HepG2 (cell line): ENCODE measurements around the gene KIF3C. TPM values are rescaled to one million over a fixed set of nuclear protein-coding genes. Genes with fewer than 3 reads are reported as not detected.

ENCODE experiments used
- ARID3A ChIP-seq: IDR thresholded peaks from 2 replicates; pipeline ENCODE4 v1.6.1; 2012; ENCODE audit warnings: low read depth, low read length, improper control_type of control experiment
- ETV6 ChIP-seq: sonication (generic); formaldehyde crosslinking; conservative IDR thresholded peaks from 2 replicates; pipeline ENCODE4 v1.4.0; 2020; ENCODE audit warnings: missing genetic modification reagents
- ISL2 ChIP-seq: sonication (generic); formaldehyde crosslinking; IDR thresholded peaks from 2 replicates; pipeline ENCODE4 v1.5.0; 2020; ENCODE audit warnings: missing genetic modification reagents
- KLF11 ChIP-seq: IDR thresholded peaks from 2 replicates; pipeline ENCODE4 v1.6.1; 2016; ENCODE audit warnings: missing compliant biosample characterization
- PREB ChIP-seq: sonication (generic); formaldehyde crosslinking; IDR thresholded peaks from 2 replicates; pipeline ENCODE4 v1.4.0; 2020; ENCODE audit warnings: missing genetic modification reagents
- RERE ChIP-seq: IDR thresholded peaks from 2 replicates; pipeline ENCODE4 v1.6.1; 2016; ENCODE audit warnings: low read depth, missing genetic modification reagents, missing compliant biosample characterization
- TOPORS ChIP-seq: sonication (generic); formaldehyde crosslinking; IDR thresholded peaks from 2 replicates; pipeline ENCODE4 v1.8.0; 2023; ENCODE audit warnings: mild to moderate bottlenecking, missing genetic modification reagents
- ZNF782 ChIP-seq: sonication (generic); formaldehyde crosslinking; IDR thresholded peaks from 2 replicates; pipeline ENCODE4 v1.4.0; 2020; ENCODE audit warnings: missing genetic modification reagents, mild to moderate bottlenecking, borderline replicate concordance
- ZNF839 ChIP-seq: sonication (generic); formaldehyde crosslinking; IDR thresholded peaks from 2 replicates; pipeline ENCODE4 v1.4.0; 2020; ENCODE audit warnings: missing genetic modification reagents, mild to moderate bottlenecking, borderline replicate concordance
- polyA plus RNA-seq, 8 experiments: library from polyadenylated mRNA; depleted of rRNA in 3 of 8; stranded (reverse) in 7 of 8; unstranded in 1 of 8; fragments of >200 nt; fragmentation: Illumina TruSeq in 4 of 8; extraction: Trizol in 4 of 8; gene quantifications; 2 replicates each; pipeline versions ENCODE4 v1.2.1 to v1.2.3, GENCODE V29; 2011 to 2016; ENCODE audit warnings: low read depth in 4 of 8, missing spikeins in 1 of 8, mixed read lengths in 1 of 8; ENCODE audit not compliant: insufficient read depth in 1 of 8
- total RNA-seq, 5 experiments: library from RNA; depleted of rRNA; stranded (reverse); fragments of >200 nt; fragmentation: Illumina TruSeq; extraction: Trizol; gene quantifications; 2 replicates each; pipeline ENCODE4 v1.2.3, GENCODE V29; 2016; ENCODE audit warnings: low read depth in 1 of 5
- TF ChIP-seq, protein P1 (sequence below): sonication (generic); formaldehyde crosslinking; IDR thresholded peaks from 2 replicates; pipeline ENCODE4 v1.4.0; 2020; ENCODE audit warnings: mild to moderate bottlenecking, missing genetic modification reagents
- TF ChIP-seq, protein P2 (sequence below): sonication (generic); formaldehyde crosslinking; IDR thresholded peaks from 2 replicates; pipeline ENCODE4 v1.5.0; 2020; ENCODE audit warnings: missing genetic modification reagents
- TF ChIP-seq, protein P3 (sequence below): sonication (generic); formaldehyde crosslinking; IDR thresholded peaks from 2 replicates; pipeline ENCODE4 v1.5.1; 2020; ENCODE audit warnings: missing genetic modification reagents, mild to moderate bottlenecking, borderline replicate concordance

Gene KIF3C
- total and polyA plus RNA-seq, 2 of the 13 experiments (the other 11 are each of a cell fraction or from before 2014, with no cell fraction given), result 3.6 to 4.9 TPM

- TF ChIP-seq RERE (CRISPR knock-in tag), result 0 out of 2 replicates have a peak, but pooled peaks have one; percentile 42
- TF ChIP-seq PREB, result no peak
- TF ChIP-seq ZNF839 (CRISPR knock-in tag), result no peak
- peak; percentile 18; the same call in 1 of the 2 replicates for TF ChIP-seq KLF11 (CRISPR knock-in tag)
- TF ChIP-seq ETV6 (CRISPR knock-in tag), result peak; percentile 82
- no peak for TF ChIP-seq ZNF782 (CRISPR knock-in tag)
- TF ChIP-seq ISL2 (CRISPR knock-in tag), result peak; percentile 61; the same call in 1 of the 2 replicates
- TF ChIP-seq, protein P1, sequence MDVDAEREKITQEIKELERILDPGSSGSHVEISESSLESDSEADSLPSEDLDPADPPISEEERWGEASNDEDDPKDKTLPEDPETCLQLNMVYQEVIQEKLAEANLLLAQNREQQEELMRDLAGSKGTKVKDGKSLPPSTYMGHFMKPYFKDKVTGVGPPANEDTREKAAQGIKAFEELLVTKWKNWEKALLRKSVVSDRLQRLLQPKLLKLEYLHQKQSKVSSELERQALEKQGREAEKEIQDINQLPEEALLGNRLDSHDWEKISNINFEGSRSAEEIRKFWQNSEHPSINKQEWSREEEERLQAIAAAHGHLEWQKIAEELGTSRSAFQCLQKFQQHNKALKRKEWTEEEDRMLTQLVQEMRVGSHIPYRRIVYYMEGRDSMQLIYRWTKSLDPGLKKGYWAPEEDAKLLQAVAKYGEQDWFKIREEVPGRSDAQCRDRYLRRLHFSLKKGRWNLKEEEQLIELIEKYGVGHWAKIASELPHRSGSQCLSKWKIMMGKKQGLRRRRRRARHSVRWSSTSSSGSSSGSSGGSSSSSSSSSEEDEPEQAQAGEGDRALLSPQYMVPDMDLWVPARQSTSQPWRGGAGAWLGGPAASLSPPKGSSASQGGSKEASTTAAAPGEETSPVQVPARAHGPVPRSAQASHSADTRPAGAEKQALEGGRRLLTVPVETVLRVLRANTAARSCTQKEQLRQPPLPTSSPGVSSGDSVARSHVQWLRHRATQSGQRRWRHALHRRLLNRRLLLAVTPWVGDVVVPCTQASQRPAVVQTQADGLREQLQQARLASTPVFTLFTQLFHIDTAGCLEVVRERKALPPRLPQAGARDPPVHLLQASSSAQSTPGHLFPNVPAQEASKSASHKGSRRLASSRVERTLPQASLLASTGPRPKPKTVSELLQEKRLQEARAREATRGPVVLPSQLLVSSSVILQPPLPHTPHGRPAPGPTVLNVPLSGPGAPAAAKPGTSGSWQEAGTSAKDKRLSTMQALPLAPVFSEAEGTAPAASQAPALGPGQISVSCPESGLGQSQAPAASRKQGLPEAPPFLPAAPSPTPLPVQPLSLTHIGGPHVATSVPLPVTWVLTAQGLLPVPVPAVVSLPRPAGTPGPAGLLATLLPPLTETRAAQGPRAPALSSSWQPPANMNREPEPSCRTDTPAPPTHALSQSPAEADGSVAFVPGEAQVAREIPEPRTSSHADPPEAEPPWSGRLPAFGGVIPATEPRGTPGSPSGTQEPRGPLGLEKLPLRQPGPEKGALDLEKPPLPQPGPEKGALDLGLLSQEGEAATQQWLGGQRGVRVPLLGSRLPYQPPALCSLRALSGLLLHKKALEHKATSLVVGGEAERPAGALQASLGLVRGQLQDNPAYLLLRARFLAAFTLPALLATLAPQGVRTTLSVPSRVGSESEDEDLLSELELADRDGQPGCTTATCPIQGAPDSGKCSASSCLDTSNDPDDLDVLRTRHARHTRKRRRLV (CRISPR knock-in tag), result no peak
- TF ChIP-seq, protein P2, sequence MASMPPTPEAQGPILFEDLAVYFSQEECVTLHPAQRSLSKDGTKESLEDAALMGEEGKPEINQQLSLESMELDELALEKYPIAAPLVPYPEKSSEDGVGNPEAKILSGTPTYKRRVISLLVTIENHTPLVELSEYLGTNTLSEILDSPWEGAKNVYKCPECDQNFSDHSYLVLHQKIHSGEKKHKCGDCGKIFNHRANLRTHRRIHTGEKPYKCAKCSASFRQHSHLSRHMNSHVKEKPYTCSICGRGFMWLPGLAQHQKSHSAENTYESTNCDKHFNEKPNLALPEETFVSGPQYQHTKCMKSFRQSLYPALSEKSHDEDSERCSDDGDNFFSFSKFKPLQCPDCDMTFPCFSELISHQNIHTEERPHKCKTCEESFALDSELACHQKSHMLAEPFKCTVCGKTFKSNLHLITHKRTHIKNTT, result no peak
- TF ChIP-seq, protein P3, sequence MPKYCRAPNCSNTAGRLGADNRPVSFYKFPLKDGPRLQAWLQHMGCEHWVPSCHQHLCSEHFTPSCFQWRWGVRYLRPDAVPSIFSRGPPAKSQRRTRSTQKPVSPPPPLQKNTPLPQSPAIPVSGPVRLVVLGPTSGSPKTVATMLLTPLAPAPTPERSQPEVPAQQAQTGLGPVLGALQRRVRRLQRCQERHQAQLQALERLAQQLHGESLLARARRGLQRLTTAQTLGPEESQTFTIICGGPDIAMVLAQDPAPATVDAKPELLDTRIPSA (CRISPR knock-in tag), result peak; percentile 89; the same call in 1 of the 2 replicates
- no peak for TF ChIP-seq TOPORS
- 0 out of 2 replicates have a peak, but pooled peaks have one; percentile 3 for TF ChIP-seq ARID3A
Measured at GRCh38 chr2:25878361-25879132, 103.8 kb downstream of the KIF3C start, which contains the start of gene ASXL2 (continued).
